ENCODE measurements around the gene GGCT.

Gene GGCT

GRCh38 chr7:30521532-30521931 is 16.9 kb upstream of the GGCT start:
- H3K4me1 ChIP-seq (ENCODE audit: control insufficient read depth, insufficient read depth, low read length, poor library complexity, severe bottlenecking), result no peaks in the 10 kb centered on the region
- no peak for DNase-seq
- H3K9me3 ChIP-seq (ENCODE audit: control insufficient read depth, low read length), result no peaks in the 10 kb centered on the region
- no peaks in the 10 kb centered on the region for H3K27me3 ChIP-seq (replicated peaks; ENCODE audit: control insufficient read depth, insufficient read depth, low read length, poor library complexity, severe bottlenecking)
- no peak overlapping the region for H3K4me3 ChIP-seq (ENCODE audit: insufficient read depth, low read depth, low read length, poor library complexity, severe bottlenecking)
- no peak overlapping the region for H3K27ac ChIP-seq (ENCODE audit: insufficient read depth, low read length, poor library complexity, severe bottlenecking)
- H3K36me3 ChIP-seq (ENCODE audit: control insufficient read depth, insufficient read depth, low read length), result no peaks in the 10 kb centered on the region

- Histone ChIP-seq H3K36me3 (ENCODE audit: control insufficient read depth, insufficient read depth, low read length) (no peaks in the 10 kb centered on the region), H3K27me3 (replicated peaks; ENCODE audit: control insufficient read depth, insufficient read depth, low read length, poor library complexity, severe bottlenecking) (no peaks in the 10 kb centered on the region), H3K27ac (ENCODE audit: insufficient read depth, low read length, poor library complexity, severe bottlenecking) (no peak overlapping the region), H3K4me1 (ENCODE audit: control insufficient read depth, insufficient read depth, low read length, poor library complexity, severe bottlenecking) (no peaks in the 10 kb centered on the region), H3K4me3 (ENCODE audit: insufficient read depth, low read depth, low read length, poor library complexity, severe bottlenecking) (no peak overlapping the region), H3K9me3 (ENCODE audit: control insufficient read depth, low read length) (no peaks in the 10 kb centered on the region)
- DNase-seq, result no peak
Observed at GRCh38 chr7:30519122-30519521, 14.5 kb upstream of the GGCT start.

- no peaks in the 10 kb centered on the region for H3K9me3 ChIP-seq (ENCODE audit: control insufficient read depth, low read length)
- no peak overlapping the region for H3K27ac ChIP-seq (ENCODE audit: insufficient read depth, low read length, poor library complexity, severe bottlenecking)
- H3K27me3 ChIP-seq (replicated peaks; ENCODE audit: control insufficient read depth, insufficient read depth, low read length, poor library complexity, severe bottlenecking), result no peaks in the 10 kb centered on the region
- H3K36me3 ChIP-seq (ENCODE audit: control insufficient read depth, insufficient read depth, low read length), result no peaks in the 10 kb centered on the region
- DNase-seq, result no peak
- H3K4me3 ChIP-seq (ENCODE audit: insufficient read depth, low read depth, low read length, poor library complexity, severe bottlenecking), result no peak overlapping the region
- no peaks in the 10 kb centered on the region for H3K4me1 ChIP-seq (ENCODE audit: control insufficient read depth, insufficient read depth, low read length, poor library complexity, severe bottlenecking)
Observed at GRCh38 chr7:30515761-30516160, 11.1 kb upstream of the GGCT start.

- DNase-seq, result no peak
- Histone ChIP-seq H3K4me1 (ENCODE audit: control insufficient read depth, insufficient read depth, low read length, poor library complexity, severe bottlenecking) (no peaks in the 10 kb centered on the region), H3K9me3 (ENCODE audit: control insufficient read depth, low read length) (no peaks in the 10 kb centered on the region), H3K27me3 (replicated peaks; ENCODE audit: control insufficient read depth, insufficient read depth, low read length, poor library complexity, severe bottlenecking) (no peaks in the 10 kb centered on the region), H3K27ac (ENCODE audit: insufficient read depth, low read length, poor library complexity, severe bottlenecking) (no peak overlapping the region), H3K36me3 (ENCODE audit: control insufficient read depth, insufficient read depth, low read length) (no peaks in the 10 kb centered on the region), H3K4me3 (ENCODE audit: insufficient read depth, low read depth, low read length, poor library complexity, severe bottlenecking) (no peak overlapping the region)
Observed at GRCh38 chr7:30514776-30515175, 10.1 kb upstream of the GGCT start.

GRCh38 chr7:30514177-30514576 is 9.5 kb upstream of the GGCT start:
- H3K4me1 ChIP-seq (ENCODE audit: control insufficient read depth, insufficient read depth, low read length, poor library complexity, severe bottlenecking), result no peaks in the 10 kb centered on the region
- no peaks in the 10 kb centered on the region for H3K9me3 ChIP-seq (ENCODE audit: control insufficient read depth, low read length)
- H3K36me3 ChIP-seq (ENCODE audit: control insufficient read depth, insufficient read depth, low read length), result no peaks in the 10 kb centered on the region
- no peak overlapping the region for H3K4me3 ChIP-seq (ENCODE audit: insufficient read depth, low read depth, low read length, poor library complexity, severe bottlenecking)
- no peak for DNase-seq
- no peak overlapping the region for H3K27ac ChIP-seq (ENCODE audit: insufficient read depth, low read length, poor library complexity, severe bottlenecking)
- H3K27me3 ChIP-seq (replicated peaks; ENCODE audit: control insufficient read depth, insufficient read depth, low read length, poor library complexity, severe bottlenecking), result no peaks in the 10 kb centered on the region

- Histone ChIP-seq H3K27me3 (replicated peaks; ENCODE audit: control insufficient read depth, insufficient read depth, low read length, poor library complexity, severe bottlenecking) (no peaks in the 10 kb centered on the region), H3K9me3 (ENCODE audit: control insufficient read depth, low read length) (no peaks in the 10 kb centered on the region), H3K4me3 (ENCODE audit: insufficient read depth, low read depth, low read length, poor library complexity, severe bottlenecking) (no peak overlapping the region), H3K27ac (ENCODE audit: insufficient read depth, low read length, poor library complexity, severe bottlenecking) (no peak overlapping the region), H3K36me3 (ENCODE audit: control insufficient read depth, insufficient read depth, low read length) (no peaks in the 10 kb centered on the region), H3K4me1 (ENCODE audit: control insufficient read depth, insufficient read depth, low read length, poor library complexity, severe bottlenecking) (no peaks in the 10 kb centered on the region)
- no peak for DNase-seq
Observed at GRCh38 chr7:30513762-30514161, 9.1 kb upstream of the GGCT start.

GRCh38 chr7:30511973-30512662 is 7.5 kb upstream of the GGCT start:
- H3K4me3 ChIP-seq (ENCODE audit: insufficient read depth, low read depth, low read length, poor library complexity, severe bottlenecking), result no peak overlapping the region
- H3K36me3 ChIP-seq (ENCODE audit: control insufficient read depth, insufficient read depth, low read length), result no peaks in the 10 kb centered on the region
- no peaks in the 10 kb centered on the region for H3K27me3 ChIP-seq (replicated peaks; ENCODE audit: control insufficient read depth, insufficient read depth, low read length, poor library complexity, severe bottlenecking)
- no peak overlapping the region for H3K27ac ChIP-seq (ENCODE audit: insufficient read depth, low read length, poor library complexity, severe bottlenecking)
- no peaks in the 10 kb centered on the region for H3K4me1 ChIP-seq (ENCODE audit: control insufficient read depth, insufficient read depth, low read length, poor library complexity, severe bottlenecking)
- H3K9me3 ChIP-seq (ENCODE audit: control insufficient read depth, low read length), result no peaks in the 10 kb centered on the region
- DNase-seq, result no peak

- H3K4me3 ChIP-seq (ENCODE audit: insufficient read depth, low read depth, low read length, poor library complexity, severe bottlenecking), result no peak overlapping the region
Observed at GRCh38 chr7:30511494-30511893, 6.9 kb upstream of the GGCT start.

GRCh38 chr7:30510124-30511075 is 5.8 kb upstream of the GGCT start:
- Histone ChIP-seq H3K4me3 (ENCODE audit: insufficient read depth, low read depth, low read length, poor library complexity, severe bottlenecking) (no peak overlapping the region), H3K9me3 (ENCODE audit: control insufficient read depth, low read length) (no peaks in the 10 kb centered on the region), H3K27ac (ENCODE audit: insufficient read depth, low read length, poor library complexity, severe bottlenecking) (no peak overlapping the region), H3K4me1 (ENCODE audit: control insufficient read depth, insufficient read depth, low read length, poor library complexity, severe bottlenecking) (no peaks in the 10 kb centered on the region), H3K36me3 (ENCODE audit: control insufficient read depth, insufficient read depth, low read length) (no peaks in the 10 kb centered on the region), H3K27me3 (replicated peaks; ENCODE audit: control insufficient read depth, insufficient read depth, low read length, poor library complexity, severe bottlenecking) (no peaks in the 10 kb centered on the region)
- DNase-seq, result peak in 1 of 3 donors; percentile 6

More at GRCh38 chr7:30511494-30511893, 6.9 kb upstream of the GGCT start:
- Histone ChIP-seq H3K27ac (ENCODE audit: insufficient read depth, low read length, poor library complexity, severe bottlenecking) (no peak overlapping the region), H3K36me3 (ENCODE audit: control insufficient read depth, insufficient read depth, low read length) (no peaks in the 10 kb centered on the region), H3K9me3 (ENCODE audit: control insufficient read depth, low read length) (no peaks in the 10 kb centered on the region), H3K4me1 (ENCODE audit: control insufficient read depth, insufficient read depth, low read length, poor library complexity, severe bottlenecking) (no peaks in the 10 kb centered on the region), H3K27me3 (replicated peaks; ENCODE audit: control insufficient read depth, insufficient read depth, low read length, poor library complexity, severe bottlenecking) (no peaks in the 10 kb centered on the region)
- DNase-seq, result no peak
